Body of pancreas (tissue), 4 donors: ENCODE results near the gene AMDHD2. TPM values are rescaled to one million over a fixed set of nuclear protein-coding genes. Genes with fewer than 3 reads are reported as not detected.

Experiments used
- ATAC-seq: fragments of 150-250 bp; one replicate; pipeline ENCODE4 v1.9.1; 2016
- DNase-seq, 4 donors: peaks; one replicate each; pipeline ENCODE4 v3.0.0-alpha.2; 2019
- H3K27ac ChIP-seq, 4 donors: fragments of 200-600 bp; sonication (generic); 1 replicate in 3 of 4; 2 replicates in 1 of 4; pipeline versions ENCODE4 v1.5.1 to v1.6.1; 2016 to 2019; ENCODE audit warnings: mild to moderate bottlenecking in 1 of 4, mixed read lengths in 1 of 4, moderate library complexity in 1 of 4
- H3K27me3 ChIP-seq, 2 donors: fragments of 200-600 bp; sonication (generic); one replicate each; pipeline ENCODE4 v1.6.0; 2016; ENCODE audit warnings: mild to moderate bottlenecking in 1 of 2
- H3K36me3 ChIP-seq, 2 donors: fragments of 200-600 bp; sonication (generic); replicated peaks in 1 of 2; 2 replicates each; pipeline ENCODE4 v1.5.1; 2016; ENCODE audit warnings: low read depth in 2 of 2; ENCODE audit not compliant: insufficient read depth in 1 of 2
- H3K4me1 ChIP-seq: fragments of 200-600 bp; sonication (generic); one replicate; pipeline ENCODE4 v1.6.0; 2016
- H3K4me3 ChIP-seq, 2 donors: fragments of 200-600 bp; sonication (generic); 1 replicate in 1 of 2; 2 replicates in 1 of 2; pipeline ENCODE4 v1.5.1; 2016 to 2019
- H3K9me3 ChIP-seq, 3 donors: fragments of 200-600 bp; sonication (generic); 1 replicate in 2 of 3; 2 replicates in 1 of 3; pipeline ENCODE4 v1.5.1; 2016
- POLR2A ChIP-seq, 3 donors: fragments of 450-650 bp; IDR thresholded peaks; one replicate each; pipeline ENCODE4 v1.6.1; 2016; ENCODE audit warnings: antibody characterized with exemption in 3 of 3, mild to moderate bottlenecking in 2 of 3
- WGBS, 2 donors: methylation state at CpG; one replicate each; pipeline ENCODE4 v1.1.5; 2017; 5-methylcytosine and 5-hydroxymethylcytosine counted together
- intact Hi-C: fragments of 100-400 bp; cut with DNase I; formaldehyde crosslinking; loops from one replicate; pipeline ENCODE4 v1.15.1; 2023
- total RNA-seq, 2 donors: library from RNA; depleted of rRNA; stranded (reverse); fragments of >200 nt; gene quantifications; one replicate each; pipeline ENCODE4 v1.1.0, GENCODE V29; 2016
- TF ChIP-seq, protein P1 (sequence below), 7 experiments: fragments of 450-650 bp in 4 of 7; fragments of 200-600 bp in 3 of 7; sonication (generic) in 3 of 7; IDR thresholded peaks; one replicate each; pipeline ENCODE4 v1.5.1; 2016 to 2019; ENCODE audit warnings: antibody characterized with exemption in 7 of 7

AMDHD2 gene
- total RNA-seq, 2 donors from 2014 or later = 13.7 to 33.6 TPM

DNA sequence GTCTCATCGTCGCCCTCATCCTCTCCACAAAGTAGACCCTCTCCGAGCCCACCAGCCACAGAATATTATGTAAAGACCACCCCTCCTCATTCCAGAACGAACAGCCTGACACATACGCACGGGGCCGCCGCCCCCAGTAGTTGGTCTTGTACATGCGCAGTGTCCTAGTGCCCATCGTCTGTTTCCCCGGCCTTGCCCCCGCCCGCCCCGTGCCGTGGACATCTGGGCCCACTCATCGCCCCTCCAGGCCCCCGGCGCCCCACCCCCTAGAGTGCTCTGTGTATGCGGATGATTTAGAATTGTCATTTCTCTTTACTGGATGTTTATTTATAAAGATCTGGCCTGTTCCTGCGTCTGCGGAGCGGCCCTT is 475 bp upstream of the AMDHD2 start:
- DNase-seq (peak in 1 of 4 donors; percentile 13), ATAC-seq (peak; percentile 3)
- H3K27me3 ChIP-seq = no peaks in the 10 kb centered on the region
- H3K9me3 ChIP-seq = no peaks in the 10 kb centered on the region
- H3K4me1 ChIP-seq = peaks cover 61% of the 10 kb centered on the region
- no peak for TF ChIP-seq POLR2A (IDR thresholded peaks at IDR 0.05)
- TF ChIP-seq, protein P1, sequence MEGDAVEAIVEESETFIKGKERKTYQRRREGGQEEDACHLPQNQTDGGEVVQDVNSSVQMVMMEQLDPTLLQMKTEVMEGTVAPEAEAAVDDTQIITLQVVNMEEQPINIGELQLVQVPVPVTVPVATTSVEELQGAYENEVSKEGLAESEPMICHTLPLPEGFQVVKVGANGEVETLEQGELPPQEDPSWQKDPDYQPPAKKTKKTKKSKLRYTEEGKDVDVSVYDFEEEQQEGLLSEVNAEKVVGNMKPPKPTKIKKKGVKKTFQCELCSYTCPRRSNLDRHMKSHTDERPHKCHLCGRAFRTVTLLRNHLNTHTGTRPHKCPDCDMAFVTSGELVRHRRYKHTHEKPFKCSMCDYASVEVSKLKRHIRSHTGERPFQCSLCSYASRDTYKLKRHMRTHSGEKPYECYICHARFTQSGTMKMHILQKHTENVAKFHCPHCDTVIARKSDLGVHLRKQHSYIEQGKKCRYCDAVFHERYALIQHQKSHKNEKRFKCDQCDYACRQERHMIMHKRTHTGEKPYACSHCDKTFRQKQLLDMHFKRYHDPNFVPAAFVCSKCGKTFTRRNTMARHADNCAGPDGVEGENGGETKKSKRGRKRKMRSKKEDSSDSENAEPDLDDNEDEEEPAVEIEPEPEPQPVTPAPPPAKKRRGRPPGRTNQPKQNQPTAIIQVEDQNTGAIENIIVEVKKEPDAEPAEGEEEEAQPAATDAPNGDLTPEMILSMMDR (IDR thresholded peaks at IDR 0.05) = no peak
- 44 to 58% methylated on average over 20 to 22 of the region's 22 CpGs for WGBS, 2 donors
- no peak overlapping the region for H3K4me3 ChIP-seq
- peaks cover 0 to 1% of the 10 kb centered on the region in 2 donors for H3K36me3 ChIP-seq
- intact Hi-C loops = no loop called here
- peak overlapping the region; percentile 18 to 97 (median 60) for H3K27ac ChIP-seq

DNA sequence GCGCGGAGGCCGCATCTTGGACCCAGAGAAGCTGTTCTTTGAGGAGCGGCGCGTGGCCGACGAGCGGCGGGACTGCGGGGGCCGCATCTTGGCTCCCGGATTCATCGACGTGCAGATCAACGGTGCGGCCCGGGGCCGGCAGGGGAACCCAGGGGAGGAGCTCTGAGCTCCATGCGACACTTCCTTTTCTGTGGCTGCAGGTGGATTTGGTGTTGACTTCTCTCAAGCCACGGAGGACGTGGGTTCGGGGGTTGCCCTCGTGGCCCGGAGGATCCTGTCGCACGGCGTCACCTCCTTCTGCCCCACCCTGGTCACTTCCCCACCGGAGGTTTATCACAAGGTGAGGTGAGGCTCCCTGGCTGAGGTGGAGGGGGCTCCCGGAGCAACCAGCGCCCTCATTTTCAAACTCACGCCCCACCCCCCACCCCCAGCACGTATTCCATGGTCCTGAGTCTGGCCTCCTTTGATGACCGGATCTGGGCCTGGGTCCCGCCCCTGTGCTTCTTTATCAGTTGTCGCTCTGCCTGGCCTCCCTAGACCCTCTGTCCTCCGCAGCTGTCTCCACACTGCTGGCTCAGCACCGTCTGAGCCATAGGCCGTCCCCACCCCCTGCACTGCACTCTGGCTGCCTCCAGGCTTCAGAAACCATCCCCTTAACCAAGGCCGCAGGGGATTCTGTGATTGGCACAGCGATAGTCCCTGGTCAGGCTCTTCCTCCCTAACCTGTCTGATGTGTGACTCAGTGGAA is 787 bp downstream of the AMDHD2 start:
- intact Hi-C loops = no loop called here
- ATAC-seq (peak; percentile 8), DNase-seq (peak in 3 of 4 donors; percentile 19 to 33 (median 23))
- Histone ChIP-seq H3K4me1 (peaks cover 51% of the 10 kb centered on the region), H3K4me3 (peak overlapping the region; percentile 1 to 23), H3K9me3 (no peaks in the 10 kb centered on the region), H3K27me3 (no peaks in the 10 kb centered on the region), H3K27ac (peak overlapping the region; percentile 18 to 97 (median 60)), H3K36me3 (peaks cover 0 to 1% of the 10 kb centered on the region in 2 donors)
- TF ChIP-seq POLR2A (IDR thresholded peaks at IDR 0.05) = no peak
- TF ChIP-seq, protein P1 (IDR thresholded peaks at IDR 0.05) = no peak
- WGBS, 2 donors = 25 to 70% methylated on average over 13 to 39 of the region's 41 CpGs

GRCh38 chr16:2523801-2524231 is 3.6 kb downstream of the AMDHD2 start:
- Histone ChIP-seq H3K27ac (no peak overlapping the region), H3K4me3 (no peak overlapping the region), H3K36me3 (peaks cover 0 to 1% of the 10 kb centered on the region in 2 donors), H3K9me3 (no peaks in the 10 kb centered on the region), H3K4me1 (peaks cover 22% of the 10 kb centered on the region), H3K27me3 (no peaks in the 10 kb centered on the region)
- intact Hi-C loops = no loop called here
- ATAC-seq (no peak), DNase-seq (no peak)
- WGBS, 2 donors = 82 to 96% methylated on average over 5 to 6 of the region's 6 CpGs
- no peak for TF ChIP-seq POLR2A (IDR thresholded peaks at IDR 0.05)
- TF ChIP-seq, protein P1 (IDR thresholded peaks at IDR 0.05) = no peak

- H3K4me3 ChIP-seq = no peak overlapping the region
- DNase-seq = no peak
- H3K36me3 ChIP-seq = peaks cover 0 to 1% of the 10 kb centered on the region in 2 donors
- H3K27me3 ChIP-seq = no peaks in the 10 kb centered on the region
- no peak overlapping the region for H3K27ac ChIP-seq
- TF ChIP-seq, protein P1 (IDR thresholded peaks at IDR 0.05) = no peak
- no peak for TF ChIP-seq POLR2A (IDR thresholded peaks at IDR 0.05)
- H3K9me3 ChIP-seq = no peaks in the 10 kb centered on the region
- WGBS, 2 donors = 90% methylated on average over 9 of the region's 9 CpGs
- ATAC-seq = no peak
- H3K4me1 ChIP-seq = peaks cover 16% of the 10 kb centered on the region
- intact Hi-C loops = no loop called here
Measured at GRCh38 chr16:2524339-2524938, 4.3 kb downstream of the AMDHD2 start.
